Loucy (cell line): ENCODE data around the gene HOXB4.

Experiments
- CTCF ChIP-seq: fragments of 200-600 bp; sonication (generic); conservative IDR thresholded peaks from 2 replicates; pipeline ENCODE4 v1.5.1; 2014; ENCODE audit warnings: mild to moderate bottlenecking, antibody characterized with exemption, low read length
- EZH2phosphoT487 ChIP-seq: fragments of 200-600 bp; IDR thresholded peaks from 2 replicates; pipeline ENCODE4 v1.6.1; 2018; ENCODE audit warnings: antibody characterized with exemption, mild to moderate bottlenecking, moderate library complexity, borderline replicate concordance

GRCh38 chr17:48561884-48562810 lies 16.0 kb downstream of the HOXB4 start:
- peak; percentile 50 for TF ChIP-seq CTCF
- TF ChIP-seq EZH2phosphoT487: no peak
